ENCODE measurements around the gene SLC45A2.
"Not testable (repeated sequence)": the region's sequence is repeated elsewhere in the genome, so short reads cannot be mapped to it uniquely, and the experiment has no call there.

Gene SLC45A2

GRCh38 chr5:33906248-33906647 lies 78.2 kb downstream of the SLC45A2 start:
- DNase-seq = not testable (repeated sequence)

GRCh38 chr5:33905381-33905780 lies 79.1 kb downstream of the SLC45A2 start:
- DNase-seq = no peak

GRCh38 chr5:33903118-33903517 lies 81.4 kb downstream of the SLC45A2 start:
- DNase-seq = no peak

GRCh38 chr5:33901156-33901555 lies 83.3 kb downstream of the SLC45A2 start:
- DNase-seq = no peak

All from right hindlimb (tissue), 1 donor.